Activated CD8-positive, alpha-beta memory T cell treated with anti-CD3 and anti-CD28 coated beads, Interleukin-2, amount 50 U/mL, for 1 hour (primary cell): ENCODE data around the gene ZSCAN5A.
"Not testable (repeated sequence)": the region's sequence is repeated elsewhere in the genome, so short reads cannot be mapped to it uniquely, and the experiment has no call there.

Source experiments
- DNase-seq: peaks from one replicate; pipeline ENCODE4 v3.0.0-alpha.2; 2020; ENCODE audit errors: extremely low read depth

ZSCAN5A gene

GRCh38 chr19:56314018-56314380 is 640 bp downstream of the ZSCAN5A start:
- DNase-seq = no peak

GRCh38 chr19:56312787-56313657 is 1.6 kb downstream of the ZSCAN5A start:
- DNase-seq = no peak

DNA sequence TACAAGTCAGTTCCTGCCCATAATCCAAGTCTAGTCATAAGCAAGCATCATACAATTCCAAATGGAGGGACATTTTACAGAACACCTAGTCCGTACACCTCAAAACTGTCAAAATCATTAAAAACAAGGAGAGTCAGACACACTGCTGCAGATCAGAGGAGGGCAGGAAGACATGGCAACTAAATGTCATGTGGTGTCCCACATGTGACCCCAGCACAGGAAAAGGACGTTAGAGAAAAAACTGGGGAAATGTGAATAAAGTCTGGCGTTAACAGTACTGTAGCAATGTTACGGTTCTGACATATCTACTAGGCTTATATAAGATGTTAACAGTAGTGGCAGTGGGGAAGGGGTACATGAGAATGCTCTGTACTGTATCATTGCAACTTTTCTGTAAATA is 2.3 kb downstream of the ZSCAN5A start:
- no peak for DNase-seq

- no peak for DNase-seq
These were observed 4.2 kb downstream of the ZSCAN5A start for GRCh38 chr19:56310462-56310861.

GRCh38 chr19:56309511-56310185 is 5.0 kb downstream of the ZSCAN5A start:
- DNase-seq = no peak

DNA sequence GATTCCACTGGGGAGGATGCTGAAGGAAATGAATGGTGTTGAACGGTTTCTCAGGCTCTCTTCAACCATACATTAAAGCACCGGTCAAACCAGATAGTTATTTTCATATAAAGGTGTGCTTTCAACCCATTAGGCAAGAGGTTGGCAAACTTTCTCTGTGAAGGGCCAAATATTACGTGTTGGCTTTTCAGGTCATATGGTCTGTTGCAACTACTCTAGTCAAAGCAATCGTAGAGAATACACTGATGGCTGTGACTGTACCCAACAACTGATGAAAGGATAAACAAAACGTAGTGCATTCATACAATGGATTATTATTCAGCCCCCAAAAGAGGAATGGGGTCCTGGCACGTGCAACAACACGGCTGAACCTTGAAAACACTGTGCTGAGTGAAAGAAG is 5.8 kb downstream of the ZSCAN5A start:
- DNase-seq = no peak

GRCh38 chr19:56307062-56307461 is 7.6 kb downstream of the ZSCAN5A start:
- DNase-seq = not testable (repeated sequence)

DNA sequence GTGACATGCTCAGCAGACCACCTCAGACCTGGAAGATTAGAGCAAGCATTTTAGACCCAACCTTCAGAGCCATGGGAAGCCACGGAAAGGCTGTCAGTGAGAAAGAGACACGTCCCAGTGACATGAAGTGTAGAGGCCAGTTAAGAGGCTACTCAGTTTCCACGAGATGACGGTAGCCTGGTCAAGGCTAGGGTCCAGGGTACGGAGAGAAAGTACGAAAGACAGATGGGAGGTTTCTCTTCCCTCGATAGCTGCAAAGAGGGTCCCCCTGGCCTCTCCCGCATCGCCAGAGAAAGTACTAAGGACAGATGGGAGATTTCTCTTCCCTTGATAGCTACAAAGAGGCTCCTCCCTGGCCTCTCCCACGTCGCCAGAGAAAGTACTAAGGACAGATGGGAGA is 8.6 kb downstream of the ZSCAN5A start:
- DNase-seq = no peak

DNA sequence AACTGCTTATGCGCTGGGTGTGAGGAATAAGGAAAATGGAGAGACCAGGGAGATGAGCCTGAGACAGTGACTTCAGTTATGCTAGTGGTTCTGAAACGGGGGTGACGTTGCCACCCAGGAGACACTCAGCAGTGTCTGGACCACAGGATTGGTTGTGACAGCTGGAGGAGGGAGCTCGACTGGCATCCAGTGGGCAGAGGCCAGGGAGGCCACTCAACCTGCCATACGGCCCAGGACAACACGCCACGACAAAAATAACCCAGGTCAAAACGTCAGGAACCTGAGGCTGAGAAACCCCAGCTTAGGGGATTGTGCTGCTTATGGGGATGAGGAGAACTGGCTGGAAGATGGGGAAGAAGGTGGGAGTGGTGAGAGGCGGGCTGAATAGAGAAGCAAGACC is 10.4 kb downstream of the ZSCAN5A start:
- no peak for DNase-seq

GRCh38 chr19:56301886-56302620 is 12.6 kb downstream of the ZSCAN5A start:
- DNase-seq = no peak

- DNase-seq = no peak
These were observed 13.5 kb downstream of the ZSCAN5A start for GRCh38 chr19:56301155-56301554.

- DNase-seq = no peak
These were observed 15.0 kb downstream of the ZSCAN5A start for GRCh38 chr19:56299688-56300087.

DNA sequence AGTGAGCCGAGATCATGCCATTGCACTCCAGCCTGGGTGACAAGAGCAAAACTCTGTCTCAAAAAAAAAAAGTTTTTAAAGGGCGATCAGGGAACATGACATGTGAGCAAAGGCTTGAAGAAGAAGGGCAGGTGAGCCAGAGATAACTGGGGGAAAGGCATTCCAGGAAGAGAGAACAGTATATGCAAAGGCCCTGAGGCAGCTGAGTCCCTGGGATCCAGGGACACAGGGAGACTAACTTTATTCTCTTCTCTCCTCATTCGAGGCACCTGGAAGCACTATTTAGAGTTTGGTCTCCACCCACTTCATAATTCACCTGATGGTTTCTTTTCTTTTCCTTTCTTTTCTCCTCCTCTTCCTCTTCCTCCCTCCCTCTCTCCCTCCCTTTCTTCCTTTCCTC is 17.6 kb downstream of the ZSCAN5A start:
- DNase-seq = no peak

DNA sequence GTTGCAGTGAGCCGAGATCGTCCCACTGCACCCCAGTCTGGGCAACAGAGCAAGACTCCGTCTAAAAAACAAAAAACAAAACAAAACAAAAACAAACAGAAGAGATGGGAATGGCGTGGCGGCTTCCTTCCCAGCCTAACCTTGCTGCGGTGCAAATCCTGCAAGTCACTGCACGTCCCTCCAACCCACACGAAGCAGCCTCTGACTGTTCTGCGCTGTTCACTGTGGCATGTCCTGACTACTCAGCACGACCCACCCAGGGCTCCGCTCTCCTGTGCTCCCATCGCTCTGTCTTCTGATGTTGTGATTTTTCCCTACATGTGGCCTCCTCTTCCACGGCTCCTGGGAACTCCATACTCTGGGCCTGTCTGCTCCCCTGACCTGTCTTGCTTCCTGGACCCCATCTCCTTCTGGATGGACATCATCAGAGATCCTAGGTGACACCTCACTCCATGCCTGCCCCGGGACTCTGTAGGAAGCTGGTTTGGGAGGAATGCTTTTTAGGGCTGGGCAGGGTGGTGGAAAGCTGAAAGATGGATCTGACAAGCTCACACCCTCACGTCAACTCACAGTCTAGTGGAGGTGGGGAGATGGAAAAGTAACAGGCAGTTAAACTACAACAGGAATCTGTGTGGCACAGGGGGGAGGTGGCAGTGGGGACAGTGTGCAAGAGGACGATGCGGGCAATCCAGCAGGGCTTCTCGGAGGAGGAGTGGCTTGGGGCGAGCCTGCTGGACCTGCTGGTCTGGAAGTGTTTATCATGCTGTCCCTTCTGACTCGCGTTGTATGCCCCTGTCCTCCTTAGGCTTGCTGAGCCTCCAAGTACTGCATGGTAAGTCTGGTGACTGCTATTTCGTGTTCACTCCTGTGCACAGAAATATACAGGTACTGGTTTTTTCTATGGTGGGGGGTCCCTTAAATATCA is 18.8 kb downstream of the ZSCAN5A start:
- no peak for DNase-seq

- no peak for DNase-seq
These were observed 20.1 kb downstream of the ZSCAN5A start for GRCh38 chr19:56294549-56294948.

GRCh38 chr19:56291867-56292266 is 22.8 kb downstream of the ZSCAN5A start:
- DNase-seq = no peak

DNA sequence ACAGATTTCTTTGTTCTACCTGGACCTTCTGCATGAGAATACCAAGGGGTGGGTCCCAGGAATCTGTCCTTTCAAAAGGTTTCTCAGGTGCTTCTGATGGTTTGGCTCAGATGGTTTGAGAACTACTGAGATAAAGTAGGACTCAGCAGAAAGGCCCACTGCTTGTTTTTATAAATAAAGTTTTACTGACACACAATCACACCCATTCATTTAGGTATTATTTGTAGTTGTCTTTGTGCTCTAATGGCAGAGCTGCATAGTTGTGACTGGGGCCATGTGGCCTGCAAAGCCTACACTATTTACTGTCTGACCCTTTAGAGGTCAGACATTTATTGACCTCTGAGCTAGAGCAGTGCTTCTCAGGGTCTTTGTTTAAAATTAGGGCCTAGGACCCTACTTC is 24.5 kb downstream of the ZSCAN5A start:
- DNase-seq = no peak

- DNase-seq = no peak
These were observed 29.9 kb downstream of the ZSCAN5A start for GRCh38 chr19:56284746-56285145.

DNA sequence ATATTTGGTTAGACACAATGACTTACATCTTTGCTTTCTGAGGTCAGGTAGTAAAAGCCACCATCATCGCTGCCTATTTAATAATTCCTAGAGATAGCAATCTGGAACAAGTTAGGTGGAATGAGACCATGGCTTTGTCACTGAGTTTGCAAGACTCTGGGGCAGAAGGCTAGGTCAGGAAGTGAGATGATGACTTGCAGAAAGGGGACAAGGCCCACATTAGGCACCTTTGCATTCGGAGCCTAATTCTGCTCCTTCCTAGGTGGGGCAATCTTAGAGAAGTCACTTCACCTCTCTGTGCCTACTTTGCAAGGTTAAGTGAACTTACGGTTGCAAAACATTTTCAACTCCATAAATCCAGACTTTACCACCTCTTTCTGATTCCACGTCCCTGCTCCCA is 31.8 kb downstream of the ZSCAN5A start:
- no peak for DNase-seq

DNA sequence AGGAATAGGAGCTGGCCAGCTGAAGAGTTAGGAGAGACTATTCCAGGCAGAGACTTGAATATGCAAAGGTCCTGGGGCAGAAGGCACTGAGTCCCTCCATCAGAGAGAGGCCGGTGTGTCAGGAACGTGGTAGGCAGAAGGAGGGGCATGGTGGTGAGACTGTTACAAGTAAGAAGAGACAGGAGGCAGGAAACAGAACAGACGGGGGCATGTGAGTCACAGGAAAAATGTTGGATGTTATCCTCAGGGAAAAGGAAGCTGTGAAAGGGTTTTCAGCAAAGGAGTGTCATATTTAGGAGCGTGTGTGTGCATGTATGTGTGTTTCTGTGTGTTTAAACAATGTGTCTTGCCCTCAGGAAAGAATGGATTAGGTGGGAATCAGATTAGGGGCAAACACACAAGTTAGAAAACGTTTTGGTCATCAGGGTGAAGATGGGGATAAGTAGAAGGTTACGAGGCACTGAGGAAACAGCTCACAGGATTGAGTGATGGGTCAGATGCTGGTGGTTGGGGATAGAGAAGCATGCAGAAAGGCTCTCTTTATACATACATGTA is 41.0 kb downstream of the ZSCAN5A start:
- no peak for DNase-seq

DNA sequence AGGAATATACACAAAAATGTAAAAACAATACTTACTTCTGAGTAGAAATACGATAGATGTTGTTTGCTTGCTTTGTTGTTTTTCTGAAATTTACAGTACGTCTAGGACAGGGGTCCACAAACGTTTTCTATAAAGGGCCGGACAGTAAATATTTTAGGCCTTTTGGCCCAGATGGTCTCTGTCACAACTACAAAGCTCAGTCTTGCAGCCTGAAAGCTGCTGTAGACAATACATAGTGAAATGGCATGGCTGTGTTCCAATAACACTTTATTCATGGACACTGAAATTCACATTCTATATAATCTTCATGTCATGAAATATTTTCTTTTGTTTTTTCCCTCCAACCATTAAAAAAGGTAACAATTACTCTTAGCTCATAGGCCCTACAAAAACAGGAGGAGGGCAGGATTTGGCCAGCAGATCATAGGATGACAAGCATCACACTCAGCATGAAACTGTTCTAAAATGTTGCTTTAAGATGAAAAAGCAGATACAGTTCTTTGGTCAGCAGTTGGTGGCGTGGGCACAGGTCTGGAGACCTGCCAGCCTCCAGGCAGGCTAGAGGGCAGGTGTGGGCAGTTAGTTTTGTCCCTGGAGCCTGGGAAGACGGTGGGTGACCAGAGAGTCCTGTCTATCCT is 42.4 kb downstream of the ZSCAN5A start, which contains the start of gene EDDM13:
TSS of gene EDDM13 (plus strand) at position 588 of the 638 bp plus-strand sequence. CDS start 87 bp downstream, outside the sequence.
- no peak for DNase-seq
